AML-193 (cell line): ENCODE data around the gene CENPP.
"Not testable (repeated sequence)": the region's sequence is repeated elsewhere in the genome, so short reads cannot be mapped to it uniquely, and the experiment has no call there.

Experiments
- DNase-seq, 2 experiments: peaks; one replicate each; lab custom pipeline; 2025; lab: John Stamatoyannopoulos, UW

The CENPP gene

GRCh38 chr9:92538541-92538940, 212.8 kb downstream of the CENPP start:
- DNase-seq = no peak

DNA sequence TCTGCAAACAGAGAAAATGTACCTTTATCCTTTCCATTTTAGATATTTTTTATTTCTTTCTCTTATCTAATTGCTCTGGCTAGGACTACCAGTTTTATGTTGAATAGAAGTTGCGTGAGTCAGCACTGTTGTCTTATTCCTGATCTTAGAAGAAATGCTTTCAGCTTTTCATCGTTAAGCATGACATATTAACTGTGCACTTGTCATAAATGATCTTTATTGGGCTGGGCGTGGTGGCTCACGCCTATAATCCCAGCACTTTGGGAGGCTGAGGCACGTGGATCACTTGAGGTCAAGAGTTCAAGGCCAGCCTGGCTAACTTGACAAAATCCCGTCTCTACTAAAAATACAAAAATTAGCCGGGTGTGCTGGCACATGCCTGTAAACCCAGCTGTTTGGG, 218.2 kb downstream of the CENPP start:
- DNase-seq = no peak

DNA sequence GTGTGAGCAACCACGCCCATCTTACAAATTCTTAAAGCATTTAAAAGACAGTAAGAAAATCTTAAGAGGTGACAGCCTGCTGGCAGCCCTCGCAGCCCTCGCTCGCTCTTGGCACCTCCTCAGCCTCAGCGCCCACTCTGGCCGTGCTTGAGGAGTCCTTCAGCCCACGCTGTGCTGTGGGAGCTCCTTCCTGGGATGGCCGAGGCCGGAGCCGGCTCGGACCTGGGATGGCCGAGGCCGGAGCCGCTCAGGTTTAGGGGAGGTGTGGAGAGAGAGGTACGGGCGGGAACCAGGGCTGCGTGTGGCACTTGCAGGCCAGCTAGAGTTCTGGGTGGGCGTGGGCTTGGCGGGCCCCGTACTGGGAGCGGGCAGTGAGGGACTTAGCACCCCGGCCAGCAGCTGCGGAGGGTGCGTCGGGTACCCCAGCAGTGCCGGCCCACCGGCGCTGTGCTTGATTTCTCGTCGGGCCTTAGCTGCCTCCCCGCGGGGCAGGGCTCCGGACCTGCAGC, 219.3 kb downstream of the CENPP start:
- DNase-seq = no peak

DNA sequence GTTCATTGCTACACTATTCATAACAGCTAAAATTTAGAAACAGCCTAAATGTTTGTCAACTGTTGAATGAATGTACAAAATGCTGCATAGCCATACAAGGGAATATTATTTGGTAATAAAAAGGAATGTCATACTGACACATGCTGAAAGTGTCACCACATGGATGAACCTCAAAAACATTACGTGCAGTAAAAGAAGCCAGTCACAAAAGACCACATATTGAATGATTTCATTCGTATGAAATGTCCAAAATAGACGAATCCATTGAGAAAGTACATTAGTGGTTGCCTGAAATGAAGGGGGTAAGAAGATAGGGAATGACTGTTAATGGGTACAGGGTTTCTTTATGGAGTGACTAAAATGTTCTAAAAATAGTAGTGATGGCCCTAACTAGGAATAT, 221.6 kb downstream of the CENPP start:
- no peak for DNase-seq

- no peak for DNase-seq
These were observed 225.0 kb downstream of the CENPP start for GRCh38 chr9:92550765-92551164.

DNA sequence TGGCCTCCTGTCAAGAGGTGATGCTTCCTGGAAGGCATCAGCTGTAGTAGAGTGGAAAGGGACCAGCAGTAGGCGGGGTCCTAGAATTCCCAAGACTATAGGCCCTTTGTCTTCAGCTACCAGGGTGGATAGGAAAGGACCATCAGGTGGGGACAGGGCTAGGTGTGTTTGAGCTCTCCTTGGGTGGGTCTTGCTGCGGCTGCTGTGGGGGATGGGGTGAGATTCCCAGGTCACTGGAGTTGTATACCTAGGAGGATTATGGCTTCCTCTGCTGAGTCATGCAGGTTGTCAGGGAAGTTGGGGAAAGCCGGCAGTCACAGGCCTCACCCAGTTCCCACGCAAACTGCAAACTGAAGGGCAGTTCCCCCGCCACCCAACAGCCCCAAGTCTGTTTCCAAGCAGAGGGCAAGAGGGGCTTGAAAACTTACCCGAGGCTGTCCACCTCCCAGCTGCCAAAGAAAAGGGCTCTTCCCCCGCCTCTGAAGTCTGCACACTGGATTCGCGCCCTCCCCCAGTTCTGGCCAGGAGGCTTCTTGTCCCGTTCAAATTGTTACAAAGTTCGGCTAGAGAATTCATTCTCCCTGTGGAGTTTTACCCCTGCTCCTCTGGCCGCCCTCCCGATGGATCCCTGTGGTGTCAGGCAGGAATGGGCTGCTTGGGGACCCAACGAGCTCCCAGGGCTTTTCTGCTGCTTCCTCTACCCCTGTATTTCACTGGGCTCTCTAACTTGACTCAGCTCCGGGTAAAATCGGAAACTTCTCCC, 233.0 kb downstream of the CENPP start:
- DNase-seq = no peak

GRCh38 chr9:92561374-92562330, 235.9 kb downstream of the CENPP start:
- no peak for DNase-seq

DNA sequence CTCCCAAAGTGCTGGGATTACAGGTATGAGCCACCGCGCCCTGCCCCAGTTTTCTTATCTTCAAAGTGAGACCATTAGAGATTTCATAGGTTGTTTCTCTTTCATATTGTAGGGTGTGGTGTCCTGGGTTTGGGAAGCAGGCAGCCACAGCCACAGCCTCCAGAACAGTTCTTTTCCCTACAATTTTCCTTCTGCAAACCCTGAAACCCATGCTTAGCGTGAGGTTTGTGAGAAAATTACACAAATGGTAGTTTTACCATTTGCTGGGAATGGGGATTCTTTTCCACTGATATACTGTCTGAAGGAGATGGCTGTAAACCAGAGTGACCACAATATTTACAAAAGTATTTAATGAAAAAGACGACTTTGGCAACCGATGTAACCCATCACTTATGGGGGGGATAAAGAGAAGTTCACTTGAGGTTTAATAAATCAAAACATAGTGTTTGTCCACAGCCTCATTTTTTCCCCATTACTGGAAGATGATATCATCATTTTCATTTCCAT, 236.8 kb downstream of the CENPP start:
- no peak for DNase-seq

DNA sequence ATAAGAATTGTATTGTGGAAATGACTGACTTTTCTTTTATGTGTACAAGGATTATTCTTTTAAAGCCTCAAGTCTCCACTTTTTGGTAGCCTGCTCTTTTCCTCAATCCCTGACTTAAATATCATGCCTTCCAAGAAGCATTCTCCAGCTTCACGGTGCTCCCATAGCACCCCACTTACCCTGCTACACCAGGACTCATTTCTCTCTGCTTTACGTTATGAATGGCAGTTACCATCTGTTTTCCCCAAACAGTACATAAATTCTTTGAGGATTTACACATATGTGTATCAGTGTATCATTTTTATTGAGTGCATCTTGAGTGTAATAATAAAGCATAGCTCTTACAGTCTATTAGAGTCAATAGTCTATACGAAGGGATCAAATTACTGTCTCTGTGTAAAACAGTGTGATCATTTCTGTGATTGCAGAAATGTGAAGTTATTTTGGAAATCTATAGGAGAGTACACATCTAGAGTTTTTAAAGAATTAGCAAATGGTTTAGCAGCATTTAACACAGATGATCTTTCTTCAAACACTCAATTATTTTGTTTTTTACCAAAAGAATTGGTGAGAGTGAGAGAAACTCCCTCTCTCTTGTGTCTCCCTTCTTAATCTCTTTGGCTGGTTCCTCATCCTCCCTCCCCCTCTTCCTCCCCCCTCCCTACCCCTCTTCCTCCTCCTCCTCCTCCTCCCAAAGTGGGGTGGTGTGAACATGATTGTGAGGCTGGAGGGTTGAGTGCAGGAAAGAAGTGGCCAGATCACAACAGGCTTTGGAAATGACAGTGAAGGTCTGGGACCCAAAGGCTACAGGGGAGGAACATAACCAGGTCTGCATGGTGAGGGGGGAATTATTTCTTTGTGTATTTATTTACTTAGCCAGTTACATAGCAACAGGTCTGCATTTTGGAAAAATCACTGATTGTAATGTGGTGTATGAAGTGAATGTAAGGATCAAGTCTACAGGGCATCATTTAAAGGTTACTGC, 237.7 kb downstream of the CENPP start:
- DNase-seq = no peak

DNA sequence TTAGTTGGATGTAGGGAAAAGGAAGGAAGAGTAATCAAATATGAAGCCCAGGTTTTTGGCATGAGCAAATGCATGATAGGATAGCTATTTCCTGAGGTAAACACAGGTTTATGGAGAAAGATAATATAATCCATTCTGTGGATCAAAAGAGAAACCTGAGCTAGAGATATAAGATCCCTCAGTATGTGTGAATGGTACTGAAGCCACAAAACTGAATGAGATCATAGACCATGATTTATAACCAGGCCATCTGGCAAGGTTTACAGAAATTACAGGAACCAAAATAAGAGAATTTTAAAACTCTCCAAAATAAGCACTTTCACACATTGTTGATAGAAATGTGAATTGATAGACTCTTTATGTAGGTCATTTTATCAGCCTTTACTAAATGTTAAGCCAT, 238.8 kb downstream of the CENPP start:
- no peak for DNase-seq

GRCh38 chr9:92564982-92565381, 239.2 kb downstream of the CENPP start:
- DNase-seq = no peak

GRCh38 chr9:92571871-92572270, 246.1 kb downstream of the CENPP start:
- DNase-seq = not testable (repeated sequence)

- DNase-seq = not testable (repeated sequence)
These were observed 247.9 kb downstream of the CENPP start for GRCh38 chr9:92573612-92574011.

- DNase-seq = peak in 1 of 2 experiments; percentile 26
These were observed 250.4 kb downstream of the CENPP start for GRCh38 chr9:92576175-92576574.

DNA sequence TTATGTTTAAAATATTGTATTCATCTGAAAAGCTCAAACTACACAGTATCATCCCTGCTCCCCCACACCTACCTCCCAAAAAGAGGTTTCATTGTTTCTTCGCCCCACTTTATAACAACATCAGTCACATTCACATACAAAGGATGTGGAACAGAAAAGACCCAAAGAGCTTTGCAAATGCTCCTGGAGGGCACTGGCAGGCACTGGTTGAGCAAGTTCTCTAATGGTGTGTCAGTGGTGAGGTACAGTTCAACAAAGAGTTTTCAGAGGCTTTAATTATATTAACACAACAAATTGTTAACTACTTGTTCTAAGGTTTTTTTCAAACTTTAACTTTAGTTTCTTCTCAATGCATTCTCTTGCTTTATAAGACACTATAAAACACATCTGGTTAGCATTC, 264.2 kb downstream of the CENPP start:
- DNase-seq = no peak

DNA sequence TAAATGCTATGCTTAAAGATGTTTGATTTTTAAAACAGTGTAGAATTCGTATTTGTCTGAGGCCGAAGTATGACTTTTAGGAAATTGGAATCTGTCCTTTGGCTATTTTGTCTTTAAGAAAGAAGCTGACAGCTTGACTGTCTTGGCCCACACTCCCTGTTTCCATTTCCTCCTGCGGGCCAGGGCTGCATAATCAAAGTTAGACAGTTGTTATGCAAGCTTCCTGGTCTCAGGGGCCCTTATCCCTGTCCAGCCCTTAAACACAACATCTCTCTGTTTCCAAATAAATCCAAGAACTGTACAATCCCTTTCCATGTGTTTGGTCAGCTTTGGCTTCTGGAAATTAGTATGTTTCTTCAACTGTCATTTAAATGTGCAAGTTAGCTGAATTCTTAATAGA, 264.6 kb downstream of the CENPP start:
- DNase-seq = peak; percentile 26 to 43

- DNase-seq = no peak
These were observed 266.8 kb downstream of the CENPP start for GRCh38 chr9:92592537-92592936.

DNA sequence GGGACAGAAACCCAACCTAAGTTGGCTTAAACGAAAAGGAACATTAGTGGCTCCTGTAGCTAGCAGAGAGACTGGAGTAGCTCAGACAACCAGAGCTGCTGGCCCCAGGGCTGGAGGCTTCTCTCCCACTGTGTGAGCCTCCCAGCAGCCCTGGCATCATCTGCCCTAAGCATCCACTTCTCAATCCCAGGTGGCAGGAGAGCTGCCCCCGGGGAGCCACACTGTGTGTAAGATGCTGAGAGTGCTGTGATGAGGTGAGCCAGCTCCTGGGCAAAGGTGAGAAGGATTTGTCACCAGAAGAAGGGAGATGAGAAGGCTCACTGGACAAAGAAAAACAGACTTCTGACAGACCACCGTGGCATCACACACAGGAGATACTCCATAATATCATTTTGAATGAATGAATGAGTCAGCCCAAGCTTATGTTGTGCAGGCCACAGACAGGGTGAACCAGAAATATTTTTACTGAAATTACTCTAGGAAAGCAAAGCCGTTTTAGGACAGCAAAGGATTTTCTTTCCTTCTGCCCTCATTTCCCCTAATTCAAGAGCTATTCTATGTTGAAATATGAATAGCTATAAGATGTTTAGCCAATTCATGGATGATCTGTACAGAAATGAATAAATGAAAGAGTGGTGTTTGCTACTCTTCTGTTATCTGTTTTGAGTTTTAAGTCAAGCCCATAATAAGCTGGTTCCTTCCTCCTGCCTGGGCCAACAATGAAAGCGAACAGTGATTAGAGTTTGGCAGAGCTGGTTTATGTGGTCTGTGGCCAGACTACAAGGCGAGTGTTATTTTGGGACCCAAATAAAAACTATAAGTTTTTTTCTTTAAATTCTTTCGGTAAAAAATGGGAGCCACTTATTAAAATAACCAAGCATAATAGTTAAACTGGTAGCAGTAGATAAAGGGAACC, 267.5 kb downstream of the CENPP start:
- no peak for DNase-seq

GRCh38 chr9:92595075-92595474, 269.3 kb downstream of the CENPP start:
- DNase-seq = not testable (repeated sequence)

DNA sequence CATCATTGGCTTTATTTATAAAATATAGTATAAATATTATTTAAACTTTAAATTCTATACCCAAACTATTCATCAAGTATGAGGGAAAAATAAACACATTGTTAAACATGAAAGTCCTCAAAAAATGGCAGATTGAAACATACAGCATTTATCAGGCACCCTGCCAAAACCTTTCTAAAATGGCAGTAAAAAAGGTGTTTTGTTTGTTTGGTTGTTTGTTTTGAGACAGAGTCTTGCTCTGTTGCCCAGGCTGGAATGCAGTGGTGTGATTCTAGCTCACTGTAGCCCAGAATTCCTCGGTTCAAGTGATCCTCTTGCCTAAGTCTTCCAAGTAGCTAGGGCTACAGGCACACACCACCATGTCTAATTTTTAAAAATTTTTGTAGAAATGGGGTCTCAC, 270.2 kb downstream of the CENPP start:
- no peak for DNase-seq
